VCaP (cell line): ENCODE data around the gene AP1S1.
"Not testable (repeated sequence)": the region's sequence is repeated elsewhere in the genome, so short reads cannot be mapped to it uniquely, and the experiment has no call there.

Experiments
- H3K27ac ChIP-seq: fragments of 450-650 bp; 2 replicates; pipeline ENCODE4 v1.5.1; 2017
- CTCF ChIP-seq: fragments of 450-650 bp; conservative IDR thresholded peaks from 2 replicates; pipeline ENCODE4 v1.5.1; 2017; ENCODE audit warnings: mild to moderate bottlenecking, moderate library complexity

Gene AP1S1

GRCh38 chr7:101120315-101120714 lies 34.0 kb upstream of the AP1S1 start:
- H3K27ac ChIP-seq, result no peak overlapping the region
- TF ChIP-seq CTCF, result no peak

- H3K27ac ChIP-seq, result not testable (repeated sequence)
Observed at GRCh38 chr7:101121631-101121990, 32.7 kb upstream of the AP1S1 start.

GRCh38 chr7:101121991-101122932 lies 32.0 kb upstream of the AP1S1 start:
- no peak for TF ChIP-seq CTCF
- H3K27ac ChIP-seq, result no peak overlapping the region

- TF ChIP-seq CTCF, result no peak
- no peak overlapping the region for H3K27ac ChIP-seq
Observed at GRCh38 chr7:101122933-101123702, 31.2 kb upstream of the AP1S1 start.

- H3K27ac ChIP-seq, result no peak overlapping the region
- no peak for TF ChIP-seq CTCF
Observed at GRCh38 chr7:101123703-101124068, 30.6 kb upstream of the AP1S1 start.

GRCh38 chr7:101124376-101125056 lies 29.8 kb upstream of the AP1S1 start:
- TF ChIP-seq CTCF, result no peak
- peak overlapping the region; percentile 24; the same call in 1 of the 2 replicates for H3K27ac ChIP-seq

- no peak for TF ChIP-seq CTCF
- no peak overlapping the region for H3K27ac ChIP-seq
Observed at GRCh38 chr7:101125989-101126650, 28.2 kb upstream of the AP1S1 start.
